Mucosa of rectum (tissue), 2 donors: ENCODE measurements around the gene RPL35.
A peak's percentile ranks its signal among the peaks of the same experiment; 100 is the strongest.

Source experiments
- H3K27ac ChIP-seq, 2 donors: one replicate each; pipeline ENCODE4 v1.7.0; 2013; ENCODE audit warnings: inconsistent platforms in 2 of 2, low read depth in 2 of 2, low read length in 2 of 2
- H3K27me3 ChIP-seq, 2 donors: one replicate each; pipeline ENCODE4 v1.7.0; 2013; ENCODE audit warnings: low read length in 2 of 2; ENCODE audit not compliant: control insufficient read depth in 2 of 2, insufficient read depth in 2 of 2
- H3K36me3 ChIP-seq, 2 donors: one replicate each; pipeline ENCODE4 v1.7.0; 2013; ENCODE audit warnings: low read length in 2 of 2; ENCODE audit not compliant: control insufficient read depth in 2 of 2, insufficient read depth in 2 of 2
- H3K4me1 ChIP-seq, 2 donors: one replicate each; pipeline ENCODE4 v1.7.0; 2013; ENCODE audit warnings: low read length in 2 of 2, mild to moderate bottlenecking in 1 of 2; ENCODE audit not compliant: control insufficient read depth in 2 of 2, insufficient read depth in 2 of 2
- H3K4me3 ChIP-seq, 2 donors: one replicate each; pipeline ENCODE4 v1.7.0; 2013; ENCODE audit warnings: low read length in 2 of 2
- H3K9ac ChIP-seq, 2 donors: one replicate each; pipeline ENCODE4 v1.7.0; 2013; ENCODE audit warnings: low read length in 2 of 2, low read depth in 1 of 2, mild to moderate bottlenecking in 1 of 2
- H3K9me3 ChIP-seq, 2 donors: one replicate each; pipeline ENCODE4 v1.7.0; 2013; ENCODE audit warnings: low read length in 2 of 2; ENCODE audit not compliant: control insufficient read depth in 2 of 2
- donor health status: healthy.
- donor health status: Normal muscosa, but diverticular disease.

The RPL35 gene

DNA sequence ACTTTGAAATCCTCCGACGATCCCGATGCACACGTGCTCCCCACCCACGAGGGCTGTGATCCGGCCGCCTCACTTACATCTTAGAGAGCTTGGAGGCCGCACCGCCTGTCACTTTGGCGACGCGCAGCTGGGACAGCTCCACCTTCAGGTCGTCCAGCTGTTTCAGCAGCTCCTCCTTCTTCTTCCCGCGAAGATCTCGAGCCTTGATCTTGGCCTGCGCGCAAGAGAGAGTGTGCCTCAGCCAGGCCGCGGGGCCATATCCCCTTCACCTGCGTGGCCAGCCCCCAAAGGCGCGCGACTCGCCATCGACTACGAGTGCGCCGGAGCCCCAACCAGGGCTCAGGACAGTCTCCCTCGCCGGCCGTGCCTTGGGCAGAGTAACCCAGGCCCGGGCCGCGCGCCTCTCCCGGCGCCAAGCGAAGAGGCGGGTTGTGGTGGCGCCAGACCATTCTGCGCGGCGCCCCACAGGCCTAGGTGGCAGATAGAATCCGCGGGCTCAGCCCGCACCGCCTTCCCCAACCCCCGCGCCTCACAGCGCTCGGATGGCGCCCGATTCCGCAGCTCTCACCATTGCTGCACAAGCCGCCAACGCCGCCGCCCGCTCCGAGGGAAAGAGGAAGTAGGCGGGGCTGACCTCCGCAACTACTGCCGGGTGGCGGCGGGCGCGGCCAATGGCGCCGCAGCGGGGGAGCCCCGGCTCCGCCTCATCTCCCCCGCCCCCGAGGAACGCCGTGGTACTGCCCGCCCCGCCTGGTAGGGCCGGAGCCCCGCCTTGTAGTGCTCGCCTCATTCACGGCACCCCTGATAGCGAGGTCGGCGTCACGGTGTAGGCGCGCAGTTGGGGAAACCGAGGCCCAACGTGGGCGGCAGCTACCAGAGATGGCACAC lies at the start of gene RPL35, which contains the start of gene ARPC5L:
Gene RPL35 (minus strand): TSS at position 616 of the 888 bp plus-strand sequence. CDS start 45 bp downstream, at position 571.
Gene ARPC5L (plus strand): TSS at position 789 of the 888 bp plus-strand sequence. CDS start 7,161 bp downstream, outside the sequence.
- Histone ChIP-seq H3K9ac (peak within 1 kb of the TSS; percentile 85 to 93), H3K4me1 (peaks cover 11 to 12% of the 10 kb centered on the region in 2 donors), H3K4me3 (peak within 1 kb of the TSS; percentile 84 to 98), H3K27me3 (no peaks in the 10 kb centered on the region), H3K9me3 (no peaks in the 10 kb centered on the region), H3K27ac (peak within 1 kb of the TSS; percentile 92 to 93), H3K36me3 (peaks cover 35 to 40% of the 10 kb centered on the region in 2 donors)

GRCh38 chr9:124908098-124908497 lies 46.3 kb upstream of the RPL35 start:
- H3K27me3 ChIP-seq, result no peaks in the 10 kb centered on the region
- peaks cover 23 to 39% of the 10 kb centered on the region in 2 donors for H3K36me3 ChIP-seq
- no peak overlapping the region for H3K27ac ChIP-seq

DNA sequence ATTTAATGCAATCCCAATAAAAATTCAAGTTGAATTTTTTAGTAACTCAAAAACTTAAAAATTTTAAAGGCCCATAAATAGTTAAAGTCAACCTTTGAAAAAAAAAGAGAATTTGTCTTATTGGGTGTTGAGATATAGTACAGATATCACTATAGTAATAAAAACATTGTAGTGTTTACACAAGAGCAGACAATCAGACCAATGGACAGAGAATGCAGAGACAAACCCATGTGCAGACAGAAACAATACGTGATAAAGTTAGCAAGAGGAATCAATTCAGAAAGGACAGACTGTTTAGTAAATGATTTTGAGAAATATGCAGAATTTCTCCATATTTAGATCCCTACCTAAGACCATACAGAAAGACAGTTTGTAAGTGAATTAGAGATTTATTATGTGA lies 45.2 kb upstream of the RPL35 start:
- no peak overlapping the region for H3K9ac ChIP-seq
- no peaks in the 10 kb centered on the region for H3K9me3 ChIP-seq
- no peak overlapping the region for H3K4me3 ChIP-seq
- H3K27ac ChIP-seq, result no peak overlapping the region
- H3K27me3 ChIP-seq, result no peaks in the 10 kb centered on the region
- no peaks in the 10 kb centered on the region for H3K4me1 ChIP-seq
- peaks cover 23 to 32% of the 10 kb centered on the region in 2 donors for H3K36me3 ChIP-seq

More at GRCh38 chr9:124908098-124908497, 46.3 kb upstream of the RPL35 start:
- Histone ChIP-seq H3K9ac (no peak overlapping the region), H3K4me3 (no peak overlapping the region), H3K9me3 (no peaks in the 10 kb centered on the region), H3K4me1 (no peaks in the 10 kb centered on the region)

DNA sequence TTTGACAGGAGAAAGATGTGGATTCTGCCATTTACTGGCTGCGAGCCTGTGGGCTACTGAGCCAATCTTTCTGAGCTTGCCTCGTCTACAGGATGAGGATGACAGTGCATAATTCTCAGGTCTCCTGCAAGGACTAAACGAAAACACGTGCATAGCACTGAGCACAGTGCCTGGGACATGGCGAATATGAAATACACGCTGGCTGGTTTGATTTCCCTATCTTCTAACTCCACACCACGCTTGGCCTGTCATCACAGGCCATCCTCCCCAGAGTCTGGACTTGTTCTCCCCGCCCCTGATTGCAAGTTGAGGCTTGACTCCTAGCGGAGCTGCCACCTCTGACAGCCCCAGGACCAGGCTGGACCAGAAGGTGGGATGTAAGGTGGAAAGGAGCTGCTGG lies 38.1 kb upstream of the RPL35 start:
- Histone ChIP-seq H3K4me3 (no peak overlapping the region), H3K9me3 (no peaks in the 10 kb centered on the region), H3K27ac (no peak overlapping the region), H3K9ac (no peak overlapping the region), H3K4me1 (no peaks in the 10 kb centered on the region), H3K36me3 (peaks cover 18 to 41% of the 10 kb centered on the region in 2 donors), H3K27me3 (no peaks in the 10 kb centered on the region)

DNA sequence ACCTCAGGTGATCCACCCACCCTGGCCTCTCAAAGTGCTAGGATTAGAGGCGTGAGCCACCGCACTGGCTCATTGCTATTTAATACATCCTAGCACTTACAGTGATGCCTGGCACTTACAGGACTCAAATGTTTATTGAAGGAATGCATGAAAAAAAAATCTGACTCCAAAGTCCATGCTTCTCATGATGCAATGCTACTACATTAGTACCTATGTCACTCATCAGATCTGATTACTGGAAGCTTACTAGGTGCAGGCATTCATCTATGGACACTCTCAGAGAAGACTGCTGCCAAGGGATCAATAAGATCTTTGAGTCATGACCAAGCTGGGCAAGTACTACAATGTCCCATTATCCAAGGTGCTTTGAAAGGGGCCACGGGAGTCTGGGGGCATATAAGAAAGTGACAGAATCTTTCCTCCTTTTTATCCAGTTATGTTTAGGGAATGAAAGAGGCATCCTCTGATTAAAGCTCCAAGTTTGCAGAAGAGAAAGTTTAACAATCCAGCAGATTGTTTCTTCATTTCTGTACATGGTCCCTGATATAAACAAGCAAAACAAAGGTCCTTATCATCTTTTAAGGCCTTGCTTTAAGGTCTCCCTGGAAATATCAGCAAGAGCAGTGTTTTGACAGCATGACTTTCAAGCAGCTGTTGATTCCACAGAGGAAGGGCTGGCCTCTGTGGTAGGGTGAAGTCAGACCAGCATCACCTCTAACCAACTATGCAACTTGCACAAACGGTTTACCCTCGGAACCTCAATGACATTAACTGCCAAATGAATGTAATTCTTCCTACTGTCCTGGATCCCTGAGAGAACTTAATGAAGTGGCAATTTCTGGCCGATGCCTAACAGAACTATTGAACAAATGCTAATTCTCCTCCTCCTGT lies 36.1 kb upstream of the RPL35 start:
- Histone ChIP-seq H3K27ac (no peak overlapping the region), H3K9ac (no peak overlapping the region), H3K27me3 (no peaks in the 10 kb centered on the region), H3K36me3 (peaks cover 24 to 48% of the 10 kb centered on the region in 2 donors), H3K4me3 (no peak overlapping the region), H3K9me3 (no peaks in the 10 kb centered on the region), H3K4me1 (no peaks in the 10 kb centered on the region)

GRCh38 chr9:124894741-124895170 lies 33.0 kb upstream of the RPL35 start:
- H3K27ac ChIP-seq, result no peak overlapping the region
- no peaks in the 10 kb centered on the region for H3K4me1 ChIP-seq
- no peaks in the 10 kb centered on the region for H3K9me3 ChIP-seq
- peaks cover 36 to 57% of the 10 kb centered on the region in 2 donors for H3K36me3 ChIP-seq
- no peak overlapping the region for H3K4me3 ChIP-seq
- H3K9ac ChIP-seq, result no peak overlapping the region
- no peaks in the 10 kb centered on the region for H3K27me3 ChIP-seq

DNA sequence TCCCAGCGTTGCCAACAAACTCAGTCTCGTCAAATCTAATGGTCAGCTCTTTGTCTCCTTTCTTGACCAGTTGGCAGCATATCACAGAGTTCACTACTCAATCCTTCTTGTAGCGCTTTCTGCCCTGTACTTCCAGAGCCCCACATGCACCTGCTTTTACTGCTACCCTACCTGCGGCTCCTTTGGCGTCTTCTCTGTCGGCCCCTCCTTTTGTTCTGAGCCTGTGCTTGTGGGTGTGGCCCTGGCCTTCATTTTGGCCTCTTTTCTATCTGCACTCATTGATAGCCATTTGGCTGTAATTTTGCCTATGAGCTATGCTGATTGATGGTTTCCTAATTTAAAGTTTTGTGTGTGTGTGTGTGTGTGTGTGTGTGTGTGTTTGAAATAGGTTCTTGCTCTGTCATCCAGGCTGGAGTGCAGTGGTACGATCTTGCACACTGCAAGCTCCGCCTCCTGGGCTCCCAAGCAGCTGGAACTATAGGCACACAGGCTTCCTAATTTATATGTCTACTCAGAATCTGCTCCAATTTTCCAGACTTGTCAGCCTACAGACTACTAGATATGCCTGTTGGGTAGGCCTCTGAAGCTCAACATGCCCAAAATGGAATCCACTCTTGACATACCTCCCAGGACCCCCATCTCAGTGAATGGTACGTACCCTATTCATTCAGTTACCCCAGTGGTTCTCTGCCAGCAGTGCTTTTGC lies 32.4 kb upstream of the RPL35 start:
- Histone ChIP-seq H3K4me1 (no peaks in the 10 kb centered on the region), H3K4me3 (no peak overlapping the region), H3K27ac (no peak overlapping the region), H3K9me3 (no peaks in the 10 kb centered on the region), H3K27me3 (no peaks in the 10 kb centered on the region), H3K36me3 (peaks cover 39 to 57% of the 10 kb centered on the region in 2 donors), H3K9ac (no peak overlapping the region)

DNA sequence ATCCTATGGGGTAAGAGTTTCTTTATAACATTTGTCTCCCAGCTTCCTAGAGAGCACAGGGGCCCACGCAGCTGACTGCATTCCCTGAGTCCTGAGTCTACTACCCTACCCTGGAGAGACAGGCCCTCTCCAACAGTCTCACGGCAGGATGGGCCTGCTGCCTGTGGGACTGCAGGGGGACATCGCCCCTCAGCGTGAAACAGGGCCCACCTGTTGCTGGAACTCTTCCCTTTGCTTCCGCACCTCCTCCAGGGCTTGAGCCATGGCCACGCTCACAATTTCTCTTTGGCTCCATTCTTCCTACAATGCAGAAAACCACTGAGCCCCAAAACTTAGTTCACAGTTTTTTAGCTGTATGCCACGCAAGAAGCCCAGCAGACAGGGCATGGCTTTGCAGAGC lies 28.4 kb upstream of the RPL35 start:
- H3K36me3 ChIP-seq, result peaks cover 68 to 72% of the 10 kb centered on the region in 2 donors
- H3K27ac ChIP-seq, result no peak overlapping the region
- no peaks in the 10 kb centered on the region for H3K27me3 ChIP-seq
- no peak overlapping the region for H3K4me3 ChIP-seq
- H3K9me3 ChIP-seq, result no peaks in the 10 kb centered on the region
- H3K9ac ChIP-seq, result no peak overlapping the region
- H3K4me1 ChIP-seq, result no peaks in the 10 kb centered on the region

DNA sequence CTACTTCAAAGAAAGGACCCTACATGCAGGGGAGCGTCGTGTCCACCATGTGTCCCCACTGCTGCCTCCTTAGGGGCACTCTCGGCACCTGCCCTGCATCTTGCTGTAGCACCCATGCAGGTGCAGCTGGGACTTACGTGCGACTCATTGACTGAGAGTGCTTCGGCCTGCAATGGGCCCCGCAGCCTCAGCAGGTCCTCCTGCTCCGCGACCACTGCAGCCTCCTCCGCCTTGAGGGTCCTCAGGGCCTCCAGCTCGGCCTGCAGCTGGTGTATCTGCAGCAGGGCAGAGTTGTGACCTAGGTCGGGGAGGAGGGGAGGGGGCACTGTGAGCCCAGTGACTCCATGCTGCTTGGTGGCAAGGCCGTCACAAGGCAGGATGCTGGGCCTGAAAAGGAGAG lies 27.2 kb upstream of the RPL35 start:
- Histone ChIP-seq H3K4me3 (no peak overlapping the region), H3K36me3 (peaks cover 68 to 70% of the 10 kb centered on the region in 2 donors), H3K9me3 (no peaks in the 10 kb centered on the region), H3K4me1 (no peaks in the 10 kb centered on the region), H3K27me3 (no peaks in the 10 kb centered on the region), H3K9ac (no peak overlapping the region), H3K27ac (no peak overlapping the region)
